Germinal center (tissue), 1 donor: ENCODE results near the gene SMIM43.
A peak's percentile ranks its signal among the peaks of the same experiment; 100 is the strongest.

Experiments used
- DNase-seq: peaks from one replicate; pipeline ENCODE4 v3.0.0; 2012; ENCODE audit warnings: mixed read lengths, low spot score

SMIM43 gene

GRCh38 chr4:121764702-121765367, at the start of gene SMIM43:
TSS of gene SMIM43 (minus strand) at chr4:121765164. CDS start at chr4:121765105, 59 bp downstream.
- DNase-seq: no peak

GRCh38 chr4:121814756-121815155, 49.8 kb upstream of the SMIM43 start:
- no peak for DNase-seq

DNA sequence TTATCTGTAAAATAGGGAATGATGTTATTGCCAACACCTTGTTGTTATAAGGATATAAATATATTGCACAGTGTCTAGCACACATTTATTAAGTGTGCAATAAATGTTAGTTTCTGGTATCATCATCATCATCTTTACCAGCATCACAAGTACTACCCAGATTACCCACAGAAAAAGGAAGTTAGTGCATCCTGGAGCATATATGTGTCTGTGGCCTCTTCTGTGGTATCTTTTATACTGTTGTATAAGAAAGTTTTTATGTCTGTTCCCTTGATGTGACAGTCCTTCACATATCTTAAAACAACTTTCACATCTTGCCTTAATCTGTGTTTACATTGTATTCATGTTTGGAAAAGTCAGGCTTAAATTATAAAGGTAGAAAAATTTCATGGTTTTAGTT, 46.2 kb upstream of the SMIM43 start:
- no peak for DNase-seq

DNA sequence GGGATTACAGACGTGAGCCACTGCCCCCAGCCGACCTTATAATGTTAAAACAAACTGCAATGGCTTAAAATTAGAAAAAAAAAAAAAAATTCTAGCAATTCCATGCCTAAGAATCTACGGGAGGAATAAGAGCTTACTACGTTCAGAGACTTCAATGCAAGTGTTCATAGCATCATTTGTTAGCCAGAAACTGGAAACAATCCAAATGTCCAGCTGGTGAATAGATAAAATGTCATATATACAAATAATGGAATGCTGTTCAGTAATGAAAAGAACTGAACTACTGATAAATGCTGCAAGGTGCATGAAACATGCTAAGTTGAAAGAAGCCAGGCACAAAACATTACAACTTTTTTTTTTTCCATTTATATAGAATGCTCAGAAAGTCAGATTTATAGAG, 41.4 kb upstream of the SMIM43 start:
- no peak for DNase-seq

GRCh38 chr4:121801715-121802075, 36.7 kb upstream of the SMIM43 start:
- DNase-seq: no peak

- DNase-seq: peak; percentile 82
These were observed 36.2 kb upstream of the SMIM43 start, which contains the start of gene EXOSC9 for GRCh38 chr4:121800961-121801714. TSS of gene EXOSC9 (plus strand) at chr4:121801323. CDS start at chr4:121801425, 102 bp downstream.

- no peak for DNase-seq
These were observed 35.6 kb upstream of the SMIM43 start for GRCh38 chr4:121800638-121800960.

DNA sequence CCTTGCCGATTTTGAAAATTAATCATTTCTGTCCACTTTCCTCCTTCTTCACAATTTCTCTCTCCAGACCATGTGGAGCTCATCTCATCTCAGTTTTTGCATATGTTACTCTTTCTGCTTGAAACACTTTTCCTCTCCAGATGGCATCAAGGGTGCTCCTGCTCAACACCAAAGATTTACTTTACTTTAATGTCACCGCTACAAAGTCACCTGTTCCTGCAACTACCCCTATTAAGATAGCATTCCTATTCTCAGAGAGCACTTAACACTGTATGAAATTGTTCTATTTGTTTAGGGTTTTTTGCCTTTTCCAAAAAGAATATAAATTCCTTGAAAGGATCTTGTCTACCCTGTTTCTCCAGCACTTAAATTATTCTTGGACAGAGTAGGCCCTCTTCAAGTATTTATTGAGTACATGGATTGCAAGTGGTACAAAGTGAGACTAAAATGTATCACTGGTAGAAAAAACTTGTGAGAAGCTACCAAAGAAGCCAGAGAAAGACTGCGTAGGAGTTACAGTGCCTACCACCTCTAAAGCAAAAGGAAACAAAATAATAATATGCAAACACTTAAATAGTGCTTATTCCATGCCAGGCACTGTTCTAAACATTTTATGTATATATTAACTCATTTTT, 35.0 kb upstream of the SMIM43 start:
- no peak for DNase-seq

- DNase-seq: no peak
These were observed 34.4 kb upstream of the SMIM43 start for GRCh38 chr4:121799208-121799823.

DNA sequence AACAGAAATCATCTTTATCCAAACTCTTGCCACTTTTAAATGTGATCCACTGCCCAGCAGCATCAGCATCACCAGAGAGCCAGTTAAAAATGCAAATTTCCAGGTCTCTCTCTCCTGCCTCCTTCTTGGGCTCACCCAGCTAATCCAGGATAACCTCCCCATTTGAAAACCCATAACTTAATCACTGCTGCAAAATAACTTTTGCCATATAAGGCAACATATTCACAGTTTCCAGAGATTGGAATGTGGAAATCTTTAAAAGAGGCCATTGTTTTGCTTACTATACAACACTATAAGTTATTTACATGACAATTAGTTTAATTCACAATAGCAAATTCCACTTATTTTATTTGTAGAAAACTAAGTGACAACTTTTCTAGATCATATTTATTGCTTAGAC, 31.3 kb upstream of the SMIM43 start:
- DNase-seq: no peak

DNA sequence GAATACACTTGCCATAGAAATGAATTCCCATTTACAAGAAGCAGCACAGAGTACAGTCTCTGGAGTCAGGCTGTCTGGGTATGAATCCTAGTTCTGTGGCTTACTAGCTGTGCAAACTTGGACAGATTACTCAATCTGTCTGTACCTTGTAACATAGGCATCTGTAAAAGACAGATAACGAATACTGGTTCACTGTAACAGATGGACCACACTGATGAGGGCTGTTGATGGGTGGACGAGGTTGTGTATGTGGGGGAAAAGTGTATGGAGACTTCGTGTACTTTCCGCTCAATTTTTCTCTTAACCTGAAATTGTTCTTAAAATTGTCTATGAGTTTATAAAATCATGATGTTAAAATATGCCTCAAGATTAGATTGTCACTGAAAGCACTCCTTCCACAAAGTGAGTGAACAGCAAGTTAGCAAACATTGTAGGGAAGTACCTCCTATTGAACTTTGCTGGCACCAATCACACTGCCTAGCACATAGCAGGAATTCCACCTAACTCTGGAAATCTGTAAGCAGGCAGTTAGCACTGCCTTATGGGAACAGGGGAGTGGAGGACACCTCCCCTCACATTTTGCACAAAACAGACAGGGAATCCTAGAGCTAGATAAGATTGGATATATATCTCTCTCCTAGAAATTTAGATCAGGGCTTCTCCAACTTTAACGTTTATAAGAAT, 29.7 kb upstream of the SMIM43 start:
- DNase-seq: no peak

GRCh38 chr4:121792966-121793365, 28.0 kb upstream of the SMIM43 start:
- no peak for DNase-seq

- DNase-seq: no peak
These were observed 26.5 kb upstream of the SMIM43 start for GRCh38 chr4:121791481-121791880.

GRCh38 chr4:121790976-121791375, 26.0 kb upstream of the SMIM43 start:
- no peak for DNase-seq

- no peak for DNase-seq
These were observed 25.2 kb upstream of the SMIM43 start for GRCh38 chr4:121789960-121790829.

DNA sequence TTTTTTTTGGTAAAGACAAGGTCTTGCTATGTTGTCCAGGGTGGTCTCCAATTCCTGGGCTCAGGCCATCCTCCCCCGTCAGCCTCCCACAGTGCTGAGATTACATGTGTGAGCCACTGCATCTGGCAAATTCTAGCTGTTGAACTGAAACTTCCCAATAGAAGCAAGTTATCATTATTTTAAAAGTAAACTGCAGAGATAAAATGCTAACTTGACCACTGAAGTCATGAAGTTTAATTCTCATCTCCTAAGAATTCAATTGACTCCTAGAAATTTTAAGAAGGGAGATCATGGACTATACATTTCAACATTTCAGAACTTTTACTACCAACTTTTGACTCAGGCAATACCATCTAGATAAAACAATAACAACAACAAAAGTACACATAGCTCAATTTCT, 24.5 kb upstream of the SMIM43 start:
- DNase-seq: no peak

DNA sequence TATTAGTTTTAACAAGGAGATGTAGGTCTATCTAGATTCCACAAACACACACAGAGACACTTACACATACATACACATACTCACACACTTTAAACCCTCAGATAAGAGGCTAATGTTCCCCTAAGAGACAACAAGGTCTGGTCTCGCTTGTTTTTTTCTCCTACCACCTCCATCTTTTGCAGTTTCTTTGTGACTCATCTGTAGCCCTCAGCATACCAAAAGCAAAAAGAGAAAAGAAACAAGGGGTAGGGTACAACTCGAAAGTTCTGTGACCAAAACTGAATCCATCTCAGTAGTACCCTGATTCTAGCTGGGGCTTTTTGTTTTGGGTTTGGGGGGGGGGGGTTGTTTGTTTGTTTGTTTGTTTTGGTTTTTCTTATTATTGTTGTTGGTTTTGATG, 23.9 kb upstream of the SMIM43 start:
- no peak for DNase-seq

DNA sequence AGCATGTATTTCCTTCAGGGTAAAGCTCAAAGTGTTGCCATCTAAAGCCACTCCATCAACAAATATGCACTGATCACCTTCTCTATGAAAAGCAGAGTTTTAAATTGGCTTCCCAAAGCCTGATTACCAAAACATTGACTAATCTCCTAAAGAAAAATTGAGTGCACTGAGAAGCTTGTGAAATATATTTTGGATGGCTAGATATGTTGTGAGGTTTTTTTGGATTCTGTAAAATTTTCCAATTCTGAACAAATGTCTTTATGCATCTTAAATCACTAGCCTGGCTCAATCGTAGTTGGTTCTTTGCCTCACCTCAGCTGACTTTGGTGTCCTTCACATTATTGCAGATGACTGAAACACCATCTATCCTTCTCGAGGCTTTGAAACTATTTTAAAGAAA, 21.3 kb upstream of the SMIM43 start:
- no peak for DNase-seq

DNA sequence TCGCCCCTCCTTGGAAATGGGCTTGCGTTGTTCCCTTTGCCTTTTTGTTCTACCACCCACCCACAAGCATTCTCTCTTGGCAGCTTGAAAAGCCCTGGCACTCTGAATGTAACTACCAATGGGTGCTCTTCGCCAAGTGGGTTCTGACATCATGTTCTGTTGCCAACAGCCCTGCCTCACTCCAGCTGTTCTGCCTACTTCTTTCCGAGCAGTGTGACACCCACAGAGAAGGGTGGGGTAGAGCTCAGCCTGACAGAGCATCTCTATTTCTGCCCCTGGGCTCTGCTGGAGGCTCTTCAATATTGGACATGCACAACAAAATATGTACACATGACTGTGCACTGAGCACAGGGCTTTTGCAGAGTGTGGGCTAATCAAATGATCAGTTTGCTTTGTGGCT, 20.5 kb upstream of the SMIM43 start:
- no peak for DNase-seq

GRCh38 chr4:121784975-121785374, 20.0 kb upstream of the SMIM43 start:
- DNase-seq: no peak

DNA sequence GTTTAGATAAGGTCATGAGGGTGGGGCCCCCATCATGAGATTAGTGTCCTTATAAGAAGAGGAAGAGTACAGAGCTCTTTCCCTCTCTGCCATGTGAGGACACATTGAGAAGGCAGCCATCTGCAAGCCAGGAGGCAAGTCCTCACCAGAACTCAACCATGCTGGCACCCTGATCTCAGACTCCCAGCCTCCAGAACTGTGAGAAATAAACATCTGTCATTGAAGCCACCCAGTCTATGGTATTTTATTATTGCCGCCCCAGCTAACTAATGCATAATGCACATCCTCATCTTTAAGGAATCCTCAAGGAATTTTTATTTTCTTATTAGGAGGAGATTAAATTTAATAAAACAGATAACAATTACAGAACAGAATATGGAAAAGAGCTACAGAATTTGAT, 19.4 kb upstream of the SMIM43 start:
- DNase-seq: no peak
